Stimulated activated CD8-positive, alpha-beta memory T cell treated with anti-CD3 and anti-CD28 coated beads, Interleukin-4, amount 100 ng/mL, for 24 hours (primary cell): ENCODE measurements around the gene FIZ1.

Experiments used
- DNase-seq: peaks from one replicate; pipeline ENCODE4 v3.0.0-alpha.2; 2020; ENCODE audit warnings: low read depth

The FIZ1 gene

GRCh38 chr19:55635334-55635717 lies 36.0 kb upstream of the FIZ1 start:
- no peak for DNase-seq

DNA sequence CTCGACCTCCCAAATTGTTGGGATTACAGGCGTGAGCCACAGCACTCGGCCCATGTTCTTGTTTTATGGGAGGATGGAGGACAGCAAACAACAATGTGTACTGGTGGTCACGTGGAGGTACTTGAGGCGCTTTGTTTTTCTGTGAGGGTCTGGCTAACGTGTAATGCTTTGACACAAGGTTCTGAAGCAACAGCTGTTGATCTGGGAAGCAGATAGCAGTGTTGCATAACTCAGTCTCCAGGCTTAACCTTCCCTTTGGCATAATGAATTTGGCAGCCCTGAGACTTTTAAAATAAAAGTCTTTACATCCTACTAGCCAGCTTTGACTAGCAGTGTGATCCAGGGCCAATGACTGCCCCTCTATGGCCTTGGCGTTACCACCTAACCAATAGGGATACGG lies 34.5 kb upstream of the FIZ1 start:
- no peak for DNase-seq

DNA sequence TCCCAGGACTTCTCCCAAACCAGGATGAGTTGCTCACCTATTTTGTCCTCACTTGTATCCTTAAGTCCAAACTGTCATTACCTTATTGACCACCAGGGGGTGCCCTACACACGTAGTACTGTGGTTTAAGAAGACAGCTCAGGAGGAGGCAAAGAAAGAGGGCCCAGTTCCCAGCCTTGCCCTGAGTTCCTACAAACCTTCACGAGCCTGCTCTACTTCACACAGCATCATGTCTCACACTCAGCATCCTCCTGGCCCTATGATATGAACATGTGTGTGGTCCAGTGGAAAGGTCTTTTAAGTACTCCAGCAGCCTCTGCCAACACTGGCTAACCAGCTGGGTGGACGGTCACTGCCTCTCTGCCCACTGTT lies 33.1 kb upstream of the FIZ1 start:
- peak; percentile 74 for DNase-seq

GRCh38 chr19:55626350-55626749 lies 27.0 kb upstream of the FIZ1 start:
- no peak for DNase-seq

DNA sequence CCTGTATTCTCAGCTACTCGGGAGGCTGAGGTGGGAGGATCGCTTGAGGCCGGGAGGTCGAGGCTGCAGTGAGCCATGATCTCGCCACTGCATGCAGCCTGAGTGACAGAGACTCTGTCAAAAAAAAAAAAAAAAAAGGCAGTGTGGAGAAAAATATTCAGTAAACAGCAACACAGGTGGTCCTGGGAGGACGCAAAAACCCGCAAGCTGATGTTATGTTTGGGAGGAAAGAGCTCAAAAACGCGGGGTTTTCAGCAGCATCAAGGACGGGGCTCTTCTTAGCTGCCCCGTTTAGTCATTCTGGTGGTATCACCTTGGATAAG lies 25.6 kb upstream of the FIZ1 start:
- DNase-seq: no peak

- DNase-seq: peak; percentile 87
Measured at GRCh38 chr19:55624109-55625003, 25.0 kb upstream of the FIZ1 start, which contains the start of gene ZNF784. Gene ZNF784 (minus strand): TSS chr19:55624566. CDS start chr19:55624561, 5 bp downstream.

GRCh38 chr19:55623561-55623960 lies 24.2 kb upstream of the FIZ1 start:
- DNase-seq: no peak

GRCh38 chr19:55623130-55623529 lies 23.8 kb upstream of the FIZ1 start:
- DNase-seq: no peak

DNA sequence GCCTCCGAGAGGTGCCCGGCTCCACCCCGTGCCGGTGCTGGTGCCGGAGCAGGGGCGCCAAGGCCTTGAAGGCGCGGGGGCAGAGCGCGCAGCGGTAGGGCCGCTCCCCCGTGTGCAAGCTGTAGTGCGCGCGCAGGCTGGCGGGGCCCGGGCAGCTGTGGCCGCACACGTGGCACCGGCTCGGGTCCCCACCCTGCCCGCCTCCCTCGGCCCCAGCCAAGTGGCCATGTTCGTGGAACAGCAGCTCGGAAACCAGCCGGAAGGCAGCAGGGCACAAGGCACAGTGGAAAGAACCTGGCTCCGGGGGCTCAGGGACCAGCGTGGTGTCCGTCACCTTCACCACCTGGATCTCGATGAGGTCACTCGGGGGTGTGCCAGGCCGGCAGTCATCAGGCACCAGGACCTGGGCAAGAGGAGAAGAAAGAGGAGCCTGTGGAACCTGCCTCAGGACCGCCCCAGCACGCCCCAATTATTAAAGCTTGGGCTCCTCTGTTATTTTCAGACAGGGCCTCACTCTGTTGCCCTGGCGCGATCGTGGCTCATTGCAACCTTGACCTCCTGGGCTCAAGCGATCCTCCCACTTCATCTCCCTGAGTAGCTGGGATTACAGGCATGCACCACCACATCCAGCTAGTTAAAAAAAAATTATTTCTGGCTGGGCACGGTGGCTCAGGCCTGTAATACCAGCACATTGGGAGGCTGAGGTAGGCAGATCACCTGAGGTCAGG lies 23.1 kb upstream of the FIZ1 start:
- DNase-seq: no peak

DNA sequence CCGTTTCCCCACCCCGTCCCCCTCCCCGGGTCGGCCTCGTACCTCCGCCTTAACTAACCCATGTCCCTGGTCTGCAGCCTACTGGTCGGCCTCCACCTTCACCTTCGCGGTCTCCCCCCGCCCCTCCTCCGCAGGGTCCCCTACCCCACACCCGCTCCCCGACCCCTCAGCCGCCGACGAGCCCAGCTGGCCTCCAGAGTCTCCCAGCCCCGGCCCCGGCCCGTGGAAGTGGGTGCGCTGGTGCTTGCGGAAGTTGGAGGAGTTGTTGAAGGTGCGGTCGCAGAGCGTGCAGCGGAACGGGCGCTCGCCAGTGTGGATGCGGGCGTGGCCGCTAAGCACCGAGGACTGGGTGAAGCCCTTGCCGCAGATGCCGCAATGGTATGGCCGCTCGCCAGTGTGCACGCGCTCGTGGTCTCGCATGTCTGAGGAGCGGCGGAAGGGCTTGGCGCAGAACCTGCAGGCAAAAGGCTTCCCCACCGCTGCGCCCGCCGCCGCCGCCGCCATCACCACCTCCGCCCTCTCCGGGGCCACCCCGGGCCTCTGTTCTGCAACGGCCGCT lies 22.4 kb upstream of the FIZ1 start:
- DNase-seq: no peak

DNA sequence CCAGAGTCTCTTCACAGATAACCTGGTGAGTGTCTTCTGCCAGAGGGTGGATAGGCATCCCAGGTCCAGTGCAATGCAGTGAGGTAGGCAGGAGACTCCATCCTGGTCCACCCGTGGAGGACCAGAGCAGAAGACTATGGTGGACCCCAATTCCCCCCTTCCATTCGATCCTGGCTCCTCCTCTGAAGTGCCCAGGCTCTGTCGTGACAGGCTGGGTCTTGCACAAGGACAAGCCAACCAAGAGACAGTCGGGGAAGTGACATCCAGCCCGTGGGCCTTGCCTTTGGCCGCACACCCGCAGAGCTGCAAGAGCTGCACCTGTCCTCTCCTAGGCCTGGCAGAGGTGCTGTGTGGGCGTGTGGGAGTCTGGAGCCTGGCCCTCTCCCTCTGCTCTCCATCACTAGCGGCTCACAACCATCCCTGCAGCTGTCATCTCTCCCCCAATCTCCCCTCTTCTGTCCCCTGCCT lies 21.9 kb upstream of the FIZ1 start:
- DNase-seq: no peak

- DNase-seq: no peak
Measured at GRCh38 chr19:55620410-55621204, 21.3 kb upstream of the FIZ1 start.

DNA sequence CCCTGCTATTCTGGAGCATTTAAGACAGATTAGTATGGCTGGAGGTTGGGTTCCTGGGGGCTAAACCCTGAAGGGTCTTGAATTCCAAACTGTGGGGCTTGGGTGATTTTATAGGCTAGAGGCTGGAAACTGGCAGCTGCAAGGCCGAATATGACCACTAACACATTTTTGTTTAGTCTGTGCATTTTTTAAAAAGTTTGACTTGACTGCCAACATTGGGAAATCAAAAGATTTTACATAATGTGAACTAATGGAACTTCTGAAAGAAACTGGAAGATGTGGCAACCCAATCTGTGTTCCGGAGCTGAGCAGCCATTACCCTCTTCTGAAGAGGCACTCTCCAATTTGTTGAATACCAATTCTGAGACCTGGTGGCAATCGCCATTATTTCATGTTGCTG lies 20.0 kb upstream of the FIZ1 start:
- DNase-seq: no peak

- no peak for DNase-seq
Measured at GRCh38 chr19:55618426-55618825, 19.1 kb upstream of the FIZ1 start.

DNA sequence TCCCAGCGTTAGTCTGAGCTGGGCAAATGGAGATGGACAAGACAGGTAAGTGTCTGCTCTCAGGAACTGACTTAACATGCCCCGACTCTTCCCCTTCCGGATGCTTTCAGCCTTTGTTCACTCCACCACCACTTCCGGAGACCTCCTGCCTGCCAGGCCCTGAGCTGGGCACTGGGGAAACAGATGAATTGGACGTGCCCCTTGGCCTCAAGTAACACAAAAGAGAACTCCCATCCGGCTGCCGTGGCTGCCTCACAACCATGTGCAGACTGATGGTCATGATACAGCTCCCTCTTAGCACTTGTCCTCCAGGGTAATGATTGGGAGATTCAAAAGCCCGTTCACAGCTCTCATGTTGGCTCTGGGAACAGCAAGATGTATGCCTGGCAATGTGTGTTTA lies 18.1 kb upstream of the FIZ1 start:
- no peak for DNase-seq

- no peak for DNase-seq
Measured at GRCh38 chr19:55616395-55616875, 17.1 kb upstream of the FIZ1 start.

DNA sequence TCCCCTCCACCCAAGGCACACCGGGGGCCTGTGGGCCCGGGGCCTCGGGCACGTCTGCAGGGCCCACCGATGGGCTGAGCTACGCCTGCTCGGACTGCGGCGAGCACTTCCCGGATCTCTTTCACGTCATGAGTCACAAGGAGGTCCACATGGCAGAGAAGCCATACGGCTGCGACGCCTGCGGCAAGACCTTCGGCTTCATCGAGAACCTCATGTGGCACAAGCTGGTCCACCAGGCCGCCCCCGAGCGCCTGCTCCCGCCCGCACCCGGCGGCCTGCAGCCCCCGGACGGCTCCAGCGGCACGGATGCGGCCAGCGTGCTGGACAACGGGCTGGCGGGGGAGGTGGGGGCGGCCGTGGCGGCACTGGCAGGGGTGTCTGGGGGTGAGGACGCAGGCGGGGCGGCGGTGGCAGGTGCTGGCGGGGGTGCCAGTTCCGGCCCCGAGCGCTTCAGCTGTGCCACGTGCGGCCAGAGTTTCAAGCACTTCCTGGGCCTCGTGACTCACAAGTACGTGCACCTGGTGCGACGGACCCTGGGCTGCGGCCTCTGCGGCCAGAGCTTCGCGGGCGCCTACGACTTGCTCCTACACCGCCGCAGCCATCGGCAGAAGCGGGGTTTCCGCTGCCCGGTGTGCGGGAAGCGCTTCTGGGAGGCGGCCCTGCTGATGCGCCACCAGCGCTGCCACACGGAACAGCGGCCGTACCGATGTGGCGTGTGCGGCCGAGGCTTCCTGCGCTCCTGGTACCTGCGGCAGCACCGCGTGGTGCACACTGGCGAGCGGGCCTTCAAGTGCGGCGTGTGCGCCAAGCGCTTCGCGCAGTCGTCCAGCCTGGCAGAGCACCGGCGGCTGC lies 16.5 kb upstream of the FIZ1 start:
- no peak for DNase-seq

GRCh38 chr19:55614711-55615542 lies 15.6 kb upstream of the FIZ1 start:
- no peak for DNase-seq

GRCh38 chr19:55613930-55614710 lies 14.8 kb upstream of the FIZ1 start:
- DNase-seq: no peak
